ENCODE measurements around the gene ARHGAP4.

- TF ChIP-seq, protein P1, sequence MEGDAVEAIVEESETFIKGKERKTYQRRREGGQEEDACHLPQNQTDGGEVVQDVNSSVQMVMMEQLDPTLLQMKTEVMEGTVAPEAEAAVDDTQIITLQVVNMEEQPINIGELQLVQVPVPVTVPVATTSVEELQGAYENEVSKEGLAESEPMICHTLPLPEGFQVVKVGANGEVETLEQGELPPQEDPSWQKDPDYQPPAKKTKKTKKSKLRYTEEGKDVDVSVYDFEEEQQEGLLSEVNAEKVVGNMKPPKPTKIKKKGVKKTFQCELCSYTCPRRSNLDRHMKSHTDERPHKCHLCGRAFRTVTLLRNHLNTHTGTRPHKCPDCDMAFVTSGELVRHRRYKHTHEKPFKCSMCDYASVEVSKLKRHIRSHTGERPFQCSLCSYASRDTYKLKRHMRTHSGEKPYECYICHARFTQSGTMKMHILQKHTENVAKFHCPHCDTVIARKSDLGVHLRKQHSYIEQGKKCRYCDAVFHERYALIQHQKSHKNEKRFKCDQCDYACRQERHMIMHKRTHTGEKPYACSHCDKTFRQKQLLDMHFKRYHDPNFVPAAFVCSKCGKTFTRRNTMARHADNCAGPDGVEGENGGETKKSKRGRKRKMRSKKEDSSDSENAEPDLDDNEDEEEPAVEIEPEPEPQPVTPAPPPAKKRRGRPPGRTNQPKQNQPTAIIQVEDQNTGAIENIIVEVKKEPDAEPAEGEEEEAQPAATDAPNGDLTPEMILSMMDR (IDR thresholded peaks at IDR 0.05), result no peak
- TF ChIP-seq POLR2A (IDR thresholded peaks at IDR 0.05), result no peak
These were observed 58.4 kb downstream of the ARHGAP4 start for GRCh38 chrX:153867671-153868070.

All from testis (tissue), 2 donors.